Panc1 (cell line): Measurements from ENCODE around the gene PDZD2.

Experiments used
- SIN3A ChIP-seq: IDR thresholded peaks from 2 replicates; pipeline ENCODE4 v1.6.1; 2012; ENCODE audit warnings: low read depth, mild to moderate bottlenecking, low read length, moderate library complexity, borderline replicate concordance; ENCODE audit not compliant: insufficient read depth
- TF ChIP-seq, protein P1 (sequence below): fragments of 450-650 bp; IDR thresholded peaks from 2 replicates; pipeline ENCODE4 v1.5.1; 2017; ENCODE audit warnings: mild to moderate bottlenecking
- TF ChIP-seq, protein P2 (sequence below), 2 experiments: IDR thresholded peaks; 2 replicates each; pipeline ENCODE4 v1.6.1; 2011 to 2012; ENCODE audit warnings: low read depth in 2 of 2, control low read depth in 1 of 2, low read length in 1 of 2, mild to moderate bottlenecking in 1 of 2, moderate library complexity in 1 of 2; ENCODE audit not compliant: insufficient read depth in 1 of 2

DNA sequence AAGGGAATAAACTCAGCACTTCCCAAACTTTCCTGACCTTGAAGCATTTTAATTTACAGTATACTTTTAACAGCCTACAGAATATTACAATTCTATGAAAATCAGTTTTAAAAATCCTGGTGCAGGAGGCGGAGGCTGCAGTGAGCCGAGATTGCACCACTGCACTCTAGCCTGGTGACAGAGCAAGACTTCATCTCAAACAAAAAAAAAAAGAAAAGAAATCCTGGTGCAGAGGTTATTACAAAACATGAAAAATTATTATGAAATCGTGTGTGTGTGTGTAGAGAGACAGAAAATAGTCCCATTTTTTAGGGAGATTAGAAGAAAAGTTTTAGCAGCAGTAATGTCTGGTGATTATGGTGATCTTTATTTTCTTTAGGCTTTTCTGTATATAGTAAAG, 508.3 kb downstream of the PDZD2 start:
- TF ChIP-seq, protein P1, sequence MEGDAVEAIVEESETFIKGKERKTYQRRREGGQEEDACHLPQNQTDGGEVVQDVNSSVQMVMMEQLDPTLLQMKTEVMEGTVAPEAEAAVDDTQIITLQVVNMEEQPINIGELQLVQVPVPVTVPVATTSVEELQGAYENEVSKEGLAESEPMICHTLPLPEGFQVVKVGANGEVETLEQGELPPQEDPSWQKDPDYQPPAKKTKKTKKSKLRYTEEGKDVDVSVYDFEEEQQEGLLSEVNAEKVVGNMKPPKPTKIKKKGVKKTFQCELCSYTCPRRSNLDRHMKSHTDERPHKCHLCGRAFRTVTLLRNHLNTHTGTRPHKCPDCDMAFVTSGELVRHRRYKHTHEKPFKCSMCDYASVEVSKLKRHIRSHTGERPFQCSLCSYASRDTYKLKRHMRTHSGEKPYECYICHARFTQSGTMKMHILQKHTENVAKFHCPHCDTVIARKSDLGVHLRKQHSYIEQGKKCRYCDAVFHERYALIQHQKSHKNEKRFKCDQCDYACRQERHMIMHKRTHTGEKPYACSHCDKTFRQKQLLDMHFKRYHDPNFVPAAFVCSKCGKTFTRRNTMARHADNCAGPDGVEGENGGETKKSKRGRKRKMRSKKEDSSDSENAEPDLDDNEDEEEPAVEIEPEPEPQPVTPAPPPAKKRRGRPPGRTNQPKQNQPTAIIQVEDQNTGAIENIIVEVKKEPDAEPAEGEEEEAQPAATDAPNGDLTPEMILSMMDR: no peak
- TF ChIP-seq, protein P2, sequence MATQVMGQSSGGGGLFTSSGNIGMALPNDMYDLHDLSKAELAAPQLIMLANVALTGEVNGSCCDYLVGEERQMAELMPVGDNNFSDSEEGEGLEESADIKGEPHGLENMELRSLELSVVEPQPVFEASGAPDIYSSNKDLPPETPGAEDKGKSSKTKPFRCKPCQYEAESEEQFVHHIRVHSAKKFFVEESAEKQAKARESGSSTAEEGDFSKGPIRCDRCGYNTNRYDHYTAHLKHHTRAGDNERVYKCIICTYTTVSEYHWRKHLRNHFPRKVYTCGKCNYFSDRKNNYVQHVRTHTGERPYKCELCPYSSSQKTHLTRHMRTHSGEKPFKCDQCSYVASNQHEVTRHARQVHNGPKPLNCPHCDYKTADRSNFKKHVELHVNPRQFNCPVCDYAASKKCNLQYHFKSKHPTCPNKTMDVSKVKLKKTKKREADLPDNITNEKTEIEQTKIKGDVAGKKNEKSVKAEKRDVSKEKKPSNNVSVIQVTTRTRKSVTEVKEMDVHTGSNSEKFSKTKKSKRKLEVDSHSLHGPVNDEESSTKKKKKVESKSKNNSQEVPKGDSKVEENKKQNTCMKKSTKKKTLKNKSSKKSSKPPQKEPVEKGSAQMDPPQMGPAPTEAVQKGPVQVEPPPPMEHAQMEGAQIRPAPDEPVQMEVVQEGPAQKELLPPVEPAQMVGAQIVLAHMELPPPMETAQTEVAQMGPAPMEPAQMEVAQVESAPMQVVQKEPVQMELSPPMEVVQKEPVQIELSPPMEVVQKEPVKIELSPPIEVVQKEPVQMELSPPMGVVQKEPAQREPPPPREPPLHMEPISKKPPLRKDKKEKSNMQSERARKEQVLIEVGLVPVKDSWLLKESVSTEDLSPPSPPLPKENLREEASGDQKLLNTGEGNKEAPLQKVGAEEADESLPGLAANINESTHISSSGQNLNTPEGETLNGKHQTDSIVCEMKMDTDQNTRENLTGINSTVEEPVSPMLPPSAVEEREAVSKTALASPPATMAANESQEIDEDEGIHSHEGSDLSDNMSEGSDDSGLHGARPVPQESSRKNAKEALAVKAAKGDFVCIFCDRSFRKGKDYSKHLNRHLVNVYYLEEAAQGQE (IDR thresholded peaks at IDR 0.05; ENCODE audit: insufficient read depth in 1 of 2, low read depth in 2 of 2, low read length in 1 of 2): no peak
- no peak for TF ChIP-seq SIN3A
